Sigmoid colon (tissue), 7 donors: ENCODE data around the gene IL2RA. TPM values are rescaled to one million over a fixed set of nuclear protein-coding genes. Genes with fewer than 3 reads are reported as not detected.
A peak's percentile ranks its signal among the peaks of the same experiment; 100 is the strongest.

Experiments used
- DNase-seq: peaks from one replicate; pipeline ENCODE4 v3.0.0-alpha.2; 2019
- H3K27ac ChIP-seq, 4 donors: fragments of 200-600 bp; sonication (generic); one replicate each; pipeline ENCODE4 v1.5.1; 2016 to 2019; ENCODE audit warnings: mild to moderate bottlenecking in 1 of 4
- H3K27me3 ChIP-seq, 3 donors: fragments of 200-600 bp; sonication (generic); one replicate each; pipeline ENCODE4 v1.5.1; 2019; ENCODE audit warnings: mild to moderate bottlenecking in 1 of 3
- H3K36me3 ChIP-seq, 4 donors: fragments of 200-600 bp; sonication (generic); one replicate each; pipeline ENCODE4 v1.5.1; 2016 to 2019
- H3K4me1 ChIP-seq, 4 donors: fragments of 200-600 bp; sonication (generic); one replicate each; pipeline ENCODE4 v1.5.1; 2017 to 2019
- H3K4me3 ChIP-seq, 4 donors: fragments of 200-600 bp; sonication (generic); one replicate each; pipeline ENCODE4 v1.5.1; 2017 to 2019; ENCODE audit warnings: mild to moderate bottlenecking in 2 of 4, moderate library complexity in 1 of 4
- H3K9me3 ChIP-seq, 4 donors: fragments of 200-600 bp in 3 of 4; sonication (generic) in 3 of 4; one replicate each; pipeline versions ENCODE4 v1.5.1 to v1.6.1; 2013 to 2019
- EP300 ChIP-seq, 4 donors: sonication (generic); formaldehyde crosslinking; IDR thresholded peaks; one replicate each; pipeline ENCODE4 v1.6.1; 2017; ENCODE audit warnings: antibody characterized with exemption in 4 of 4
- POLR2A ChIP-seq, 2 donors: fragments of 450-650 bp; IDR thresholded peaks; one replicate each; pipeline ENCODE4 v1.6.1; 2016; ENCODE audit warnings: antibody characterized with exemption in 2 of 2, mild to moderate bottlenecking in 2 of 2, moderate library complexity in 2 of 2
- POLR2AphosphoS5 ChIP-seq, 4 donors: sonication (generic); formaldehyde crosslinking; IDR thresholded peaks; one replicate each; pipeline ENCODE4 v1.6.1; 2017; ENCODE audit warnings: antibody characterized with exemption in 4 of 4
- WGBS, 2 donors: extraction: QIAGEN DNeasy Blood & Tissue Kit; methylation state at CpG; one replicate each; pipeline ENCODE4 v1.1.7; 2013; 5-methylcytosine and 5-hydroxymethylcytosine counted together
- intact Hi-C: fragments of 100-400 bp; cut with DNase I; formaldehyde crosslinking; loops from one replicate; pipeline ENCODE4 v1.15.1; 2023
- polyA plus RNA-seq, 3 donors: library from polyadenylated mRNA; stranded (reverse); fragments of 200-250 nt; gene quantifications; one replicate each; pipeline ENCODE4 v1.2.3, GENCODE V29; 2013
- total RNA-seq, 4 donors: library from RNA; depleted of rRNA; stranded (reverse); fragments of >200 nt; gene quantifications; one replicate each; pipeline ENCODE4 v1.1.0, GENCODE V29; 2016
- TF ChIP-seq, protein P1 (sequence below), 4 experiments: fragments of 450-650 bp in 3 of 4; fragments of 200-600 bp in 1 of 4; IDR thresholded peaks; one replicate each; pipeline ENCODE4 v1.5.1; 2016 to 2019; ENCODE audit warnings: antibody characterized with exemption in 4 of 4, mild to moderate bottlenecking in 3 of 4, moderate library complexity in 2 of 4
- donor health status: healthy with polysubstance abuse.
- donor health status: Bipolar disorder and iron deficiency.
- donor health status: healthy.

The IL2RA gene
- total and polyA plus RNA-seq, 7 donors, result 0.60 to 14.0 (median 4.7) TPM; not detected in 1

DNA sequence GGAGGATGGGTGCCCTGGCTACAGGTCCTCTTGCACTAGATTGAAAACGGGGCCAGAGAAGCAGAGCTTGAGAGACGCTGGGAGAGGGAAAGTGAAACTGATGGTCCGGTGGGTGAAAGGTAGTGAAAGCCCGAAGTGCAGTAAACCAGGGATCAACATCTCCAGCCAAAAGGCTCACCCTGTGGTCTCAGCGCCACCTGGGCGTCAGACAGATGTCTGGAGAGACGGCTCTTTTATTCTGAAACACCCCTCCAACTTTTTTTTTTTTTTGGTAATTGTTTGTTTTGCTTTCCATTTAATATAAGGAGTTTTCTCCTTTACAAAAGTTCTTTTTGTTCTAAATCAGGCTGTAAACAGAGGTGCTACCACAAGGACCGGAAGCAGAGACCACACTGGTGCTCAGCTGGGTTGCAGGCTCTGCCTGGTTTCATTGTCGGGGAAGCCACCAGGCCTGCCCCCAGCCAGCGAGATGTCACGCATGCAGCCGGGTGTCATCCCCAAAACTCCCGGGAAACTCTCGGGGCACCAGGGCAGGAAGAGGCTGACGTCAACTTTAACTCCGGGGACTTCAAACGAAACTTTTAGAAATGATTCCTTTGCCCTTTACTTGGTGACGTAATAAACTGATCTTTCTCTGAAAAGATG, 11.2 kb downstream of the IL2RA start:
- peak; percentile 85 for DNase-seq
- peak overlapping the region; percentile 48 to 69 (median 66) for H3K27ac ChIP-seq

DNA sequence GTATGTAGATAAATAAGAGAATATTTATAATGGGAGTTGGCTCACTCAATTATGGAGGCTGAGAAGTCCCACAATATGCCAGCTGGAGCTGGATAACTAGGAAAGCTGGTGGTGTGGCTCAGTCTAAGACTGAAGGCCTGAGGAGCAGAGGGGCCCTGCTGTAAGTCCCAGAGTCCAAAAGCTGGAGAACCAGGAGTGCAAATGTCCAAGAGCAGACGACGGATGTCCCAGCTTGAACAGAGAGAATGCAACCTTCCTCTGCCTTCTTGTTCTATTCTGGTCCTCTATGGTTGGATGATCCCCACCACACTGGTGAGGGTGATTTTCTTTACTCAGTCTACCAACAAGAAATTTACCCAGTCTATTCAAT, 13.2 kb downstream of the IL2RA start:
- Histone ChIP-seq H3K36me3 (no peaks in the 10 kb centered on the region), H3K9me3 (no peaks in the 10 kb centered on the region), H3K27me3 (no peaks in the 10 kb centered on the region), H3K4me1 (peaks cover 0 to 8% (median 1%) of the 10 kb centered on the region in 4 donors), H3K27ac (no peak overlapping the region), H3K4me3 (no peak overlapping the region)
- TF ChIP-seq, protein P1, sequence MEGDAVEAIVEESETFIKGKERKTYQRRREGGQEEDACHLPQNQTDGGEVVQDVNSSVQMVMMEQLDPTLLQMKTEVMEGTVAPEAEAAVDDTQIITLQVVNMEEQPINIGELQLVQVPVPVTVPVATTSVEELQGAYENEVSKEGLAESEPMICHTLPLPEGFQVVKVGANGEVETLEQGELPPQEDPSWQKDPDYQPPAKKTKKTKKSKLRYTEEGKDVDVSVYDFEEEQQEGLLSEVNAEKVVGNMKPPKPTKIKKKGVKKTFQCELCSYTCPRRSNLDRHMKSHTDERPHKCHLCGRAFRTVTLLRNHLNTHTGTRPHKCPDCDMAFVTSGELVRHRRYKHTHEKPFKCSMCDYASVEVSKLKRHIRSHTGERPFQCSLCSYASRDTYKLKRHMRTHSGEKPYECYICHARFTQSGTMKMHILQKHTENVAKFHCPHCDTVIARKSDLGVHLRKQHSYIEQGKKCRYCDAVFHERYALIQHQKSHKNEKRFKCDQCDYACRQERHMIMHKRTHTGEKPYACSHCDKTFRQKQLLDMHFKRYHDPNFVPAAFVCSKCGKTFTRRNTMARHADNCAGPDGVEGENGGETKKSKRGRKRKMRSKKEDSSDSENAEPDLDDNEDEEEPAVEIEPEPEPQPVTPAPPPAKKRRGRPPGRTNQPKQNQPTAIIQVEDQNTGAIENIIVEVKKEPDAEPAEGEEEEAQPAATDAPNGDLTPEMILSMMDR (IDR thresholded peaks at IDR 0.05), result no peak
- TF ChIP-seq POLR2AphosphoS5 (IDR thresholded peaks at IDR 0.05) (no peak), POLR2A (IDR thresholded peaks at IDR 0.05) (no peak), EP300 (IDR thresholded peaks at IDR 0.05) (no peak)
- peak; percentile 38 for DNase-seq
- intact Hi-C loops, result no loop called here
- 81 to 98% methylated on average over 2 of the region's 2 CpGs for WGBS, 2 donors

More for the DNA sequence above, 11.2 kb downstream of the IL2RA start:
- H3K9me3 ChIP-seq, result no peaks in the 10 kb centered on the region
- intact Hi-C loops, result no loop called here
- no peaks in the 10 kb centered on the region for H3K27me3 ChIP-seq
- H3K4me3 ChIP-seq, result peak overlapping the region; percentile 21 to 43 (median 36)
- TF ChIP-seq POLR2AphosphoS5 (IDR thresholded peaks at IDR 0.05) (peak in 2 of 4 donors; percentile 8 to 10), POLR2A (IDR thresholded peaks at IDR 0.05) (no peak), EP300 (IDR thresholded peaks at IDR 0.05) (no peak)
- TF ChIP-seq, protein P1 (IDR thresholded peaks at IDR 0.05), result peak in 2 of 4 experiments; percentile 13 to 15
- 2 to 7% methylated on average over 18 of the region's 18 CpGs for WGBS, 2 donors
- H3K4me1 ChIP-seq, result peaks cover 0 to 8% (median 1%) of the 10 kb centered on the region in 4 donors
- no peaks in the 10 kb centered on the region for H3K36me3 ChIP-seq

DNA sequence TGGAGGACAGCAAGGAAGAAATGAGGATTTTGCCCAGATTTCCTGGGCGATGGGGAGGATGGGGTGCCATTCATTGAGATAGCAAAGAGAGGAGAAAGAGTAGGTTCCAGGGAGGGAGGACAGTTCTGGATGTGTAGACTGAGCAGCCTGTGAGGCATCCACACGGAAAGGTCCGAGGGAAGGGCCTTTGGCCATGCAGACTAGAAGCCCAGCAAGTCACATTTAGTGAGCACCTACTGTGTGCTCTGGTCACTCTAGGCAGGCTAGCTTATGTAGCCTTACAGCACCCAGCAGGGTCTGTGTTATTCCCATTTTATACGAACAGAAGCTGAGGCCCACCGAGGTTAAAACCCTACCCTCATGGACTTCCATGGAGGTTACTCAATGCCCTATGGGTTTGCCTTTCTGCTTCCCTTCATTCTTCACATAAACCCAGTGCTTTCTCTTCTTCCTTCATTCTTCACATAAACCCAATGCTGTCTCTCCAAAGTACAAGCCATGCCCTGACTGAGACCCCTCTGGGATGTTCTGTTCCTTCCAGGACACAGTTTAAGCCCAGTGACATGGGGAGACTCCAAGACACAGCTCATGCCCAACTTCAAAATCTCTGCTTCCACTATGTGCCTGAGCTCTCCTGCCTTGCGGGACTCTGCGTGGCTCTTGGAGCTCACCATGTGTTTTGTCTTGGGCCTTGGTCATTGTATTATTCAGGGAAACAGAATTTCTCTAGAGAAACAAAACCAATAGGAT, 13.7 kb downstream of the IL2RA start:
- intact Hi-C loops, result no loop called here
- DNase-seq, result peak; percentile 10
- Histone ChIP-seq H3K4me3 (no peak overlapping the region), H3K9me3 (no peaks in the 10 kb centered on the region), H3K36me3 (no peaks in the 10 kb centered on the region), H3K27ac (no peak overlapping the region), H3K27me3 (no peaks in the 10 kb centered on the region), H3K4me1 (peaks cover 0 to 8% (median 1%) of the 10 kb centered on the region in 4 donors)
- TF ChIP-seq POLR2AphosphoS5 (IDR thresholded peaks at IDR 0.05), result no peak
- TF ChIP-seq POLR2A (IDR thresholded peaks at IDR 0.05), result no peak
- TF ChIP-seq EP300 (IDR thresholded peaks at IDR 0.05), result no peak
- TF ChIP-seq, protein P1 (IDR thresholded peaks at IDR 0.05), result no peak
- WGBS, 2 donors, result 95 to 96% methylated on average over 7 of the region's 7 CpGs

DNA sequence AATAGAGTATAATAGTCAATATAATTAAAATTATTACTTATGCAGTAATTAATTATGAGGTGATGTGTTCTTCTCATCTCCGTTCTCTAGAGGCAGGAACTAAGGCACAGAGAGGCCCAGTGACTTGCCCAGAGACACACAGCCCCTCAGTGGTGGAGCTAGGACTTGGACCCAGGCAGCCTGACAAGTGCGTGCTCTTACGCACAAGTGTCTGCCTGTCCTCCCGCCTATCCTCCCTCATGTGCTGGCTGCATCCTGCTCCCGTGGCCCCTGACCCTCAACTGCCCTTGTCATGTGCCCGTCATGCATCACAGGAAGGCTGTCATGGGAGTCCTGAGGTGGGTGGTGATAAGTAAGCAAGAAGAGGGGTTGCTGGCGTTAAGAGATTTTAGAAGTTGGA, 14.3 kb downstream of the IL2RA start:
- Histone ChIP-seq H3K27ac (no peak overlapping the region), H3K27me3 (no peaks in the 10 kb centered on the region), H3K4me3 (no peak overlapping the region), H3K9me3 (no peaks in the 10 kb centered on the region), H3K4me1 (peaks cover 0 to 8% (median 1%) of the 10 kb centered on the region in 4 donors), H3K36me3 (no peaks in the 10 kb centered on the region)
- TF ChIP-seq POLR2A (IDR thresholded peaks at IDR 0.05), result no peak
- no peak for TF ChIP-seq EP300 (IDR thresholded peaks at IDR 0.05)
- no peak for TF ChIP-seq POLR2AphosphoS5 (IDR thresholded peaks at IDR 0.05)
- TF ChIP-seq, protein P1 (IDR thresholded peaks at IDR 0.05), result no peak
- DNase-seq, result peak; percentile 54
- WGBS, 2 donors, result 94 to 95% methylated on average over 7 of the region's 7 CpGs
- intact Hi-C loops, result no loop called here
